ENCODE measurements around the gene RPS6KA1.
A peak's percentile ranks its signal among the peaks of the same experiment; 100 is the strongest.
"Not testable (repeated sequence)": the region's sequence is repeated elsewhere in the genome, so short reads cannot be mapped to it uniquely, and the experiment has no call there.

RPS6KA1 gene

DNA sequence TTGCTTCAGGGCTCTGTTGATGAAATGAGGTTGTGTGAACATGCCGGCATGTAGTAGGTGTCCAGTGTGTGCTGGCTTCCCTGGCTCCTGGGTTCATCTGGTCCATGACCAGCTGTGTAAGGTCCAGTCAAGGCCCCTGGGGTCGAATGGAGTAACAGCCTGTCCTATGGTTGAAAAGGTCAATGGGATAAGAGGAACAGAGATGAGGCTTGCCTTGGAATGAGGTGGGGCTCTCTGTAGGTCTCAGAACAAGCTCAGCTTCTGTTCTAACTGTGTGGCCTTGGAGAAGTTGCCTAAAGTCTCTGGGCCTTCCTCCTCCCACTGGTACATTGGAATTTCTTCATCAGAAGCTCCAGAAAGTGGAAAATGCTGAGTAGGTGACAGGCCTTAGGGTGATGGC lies 26.6 kb downstream of the RPS6KA1 start:
- no peak for DNase-seq

DNA sequence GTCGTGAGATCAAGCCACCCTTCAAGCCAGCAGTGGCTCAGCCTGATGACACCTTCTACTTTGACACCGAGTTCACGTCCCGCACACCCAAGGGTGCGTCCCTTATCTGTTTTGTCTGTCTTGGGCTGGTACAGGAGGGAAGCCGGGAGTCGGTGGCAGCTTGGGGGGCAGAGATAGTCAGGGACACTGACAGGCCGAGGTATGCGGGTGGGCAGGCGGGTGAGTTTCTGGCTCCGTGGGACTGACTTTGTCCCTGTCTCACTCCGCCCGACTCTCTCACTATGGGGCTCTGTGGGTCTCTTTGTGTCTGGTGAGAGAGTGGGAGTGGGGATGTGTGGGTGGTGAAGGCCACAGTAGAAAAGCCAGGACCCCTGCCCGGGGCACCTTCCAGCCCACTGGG lies 27.4 kb downstream of the RPS6KA1 start:
- no peak for DNase-seq

DNA sequence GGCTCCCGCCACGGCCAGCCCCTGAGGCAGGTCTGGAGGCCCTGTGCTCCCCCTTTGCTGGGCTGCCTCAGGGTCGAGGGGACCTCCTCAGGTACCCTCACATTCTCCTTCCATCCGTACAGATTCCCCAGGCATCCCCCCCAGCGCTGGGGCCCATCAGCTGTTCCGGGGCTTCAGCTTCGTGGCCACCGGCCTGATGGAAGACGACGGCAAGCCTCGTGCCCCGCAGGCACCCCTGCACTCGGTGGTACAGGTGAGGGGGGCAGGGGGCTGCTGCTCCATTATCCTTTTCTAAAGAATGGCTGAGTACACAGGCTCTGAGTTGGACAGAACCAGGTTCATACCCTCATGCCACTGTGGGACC lies 29.1 kb downstream of the RPS6KA1 start:
- no peak for DNase-seq

DNA sequence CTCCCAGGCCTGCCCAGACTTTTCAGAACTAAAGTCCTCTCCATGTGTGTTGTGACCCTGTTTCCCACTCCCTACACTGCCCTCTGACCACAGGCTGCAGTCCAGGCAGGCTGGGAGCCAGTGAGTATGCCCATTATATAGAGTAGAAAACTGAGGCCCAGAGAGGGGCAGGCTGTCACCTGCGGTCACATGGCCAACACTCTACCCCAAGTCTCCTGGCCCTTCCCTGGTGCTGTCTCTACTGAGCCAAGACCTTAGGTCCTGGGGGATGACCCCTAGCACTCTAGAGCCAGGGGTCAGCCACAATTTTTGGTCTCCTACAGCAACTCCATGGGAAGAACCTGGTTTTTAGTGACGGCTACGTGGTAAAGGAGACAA lies 30.8 kb downstream of the RPS6KA1 start:
- no peak for DNase-seq

DNA sequence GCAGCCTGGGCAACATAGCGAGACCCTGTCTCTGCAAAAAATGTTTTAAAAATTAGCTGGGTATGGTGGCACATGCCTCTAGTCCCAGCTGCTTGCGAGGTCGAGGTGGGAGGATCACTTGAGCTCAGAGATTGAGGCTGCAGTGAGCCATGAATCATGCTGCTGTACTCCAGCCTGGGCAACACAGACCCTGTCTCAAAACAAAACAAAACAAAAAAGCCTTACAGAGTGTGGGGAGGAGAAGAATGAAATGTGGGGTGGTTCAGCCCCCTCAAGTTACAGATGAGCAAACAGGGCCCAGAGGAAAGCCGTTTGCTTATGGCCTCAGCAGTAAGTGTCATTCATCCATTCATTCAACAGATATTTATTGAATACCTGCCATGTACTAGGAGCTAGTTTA lies 40.7 kb downstream of the RPS6KA1 start:
- DNase-seq = no peak

DNA sequence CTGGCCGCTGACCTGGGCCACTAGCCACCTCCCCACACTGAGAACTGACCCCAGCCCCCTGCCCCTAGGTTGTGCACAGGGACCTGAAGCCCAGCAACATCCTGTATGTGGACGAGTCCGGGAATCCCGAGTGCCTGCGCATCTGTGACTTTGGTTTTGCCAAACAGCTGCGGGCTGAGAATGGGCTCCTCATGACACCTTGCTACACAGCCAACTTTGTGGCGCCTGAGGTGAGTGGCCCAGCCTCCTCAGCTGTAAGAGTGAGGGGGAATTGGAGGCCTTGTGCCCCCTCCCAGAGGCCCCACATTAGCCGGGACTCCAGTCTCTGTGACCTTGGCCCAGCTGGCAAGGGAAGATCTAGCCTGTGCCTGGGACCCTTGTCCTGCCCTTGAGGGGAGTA lies 41.8 kb downstream of the RPS6KA1 start:
- no peak for DNase-seq

DNA sequence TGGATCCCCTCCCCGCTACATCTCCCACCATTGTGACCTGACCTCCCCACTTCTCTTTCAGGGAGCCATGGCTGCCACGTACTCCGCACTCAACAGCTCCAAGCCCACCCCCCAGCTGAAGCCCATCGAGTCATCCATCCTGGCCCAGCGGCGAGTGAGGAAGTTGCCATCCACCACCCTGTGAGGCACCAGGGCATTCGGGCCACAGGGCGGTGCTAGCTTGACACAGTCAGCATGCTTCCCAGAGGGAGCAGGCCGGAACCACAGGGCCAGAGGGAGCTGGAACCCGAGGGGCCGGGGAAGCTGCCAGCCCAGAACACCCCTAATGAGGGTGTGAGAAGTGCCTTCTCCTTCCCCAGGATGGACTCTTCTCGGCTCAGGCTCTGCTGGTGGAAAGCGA lies 44.5 kb downstream of the RPS6KA1 start:
- DNase-seq = no peak

DNA sequence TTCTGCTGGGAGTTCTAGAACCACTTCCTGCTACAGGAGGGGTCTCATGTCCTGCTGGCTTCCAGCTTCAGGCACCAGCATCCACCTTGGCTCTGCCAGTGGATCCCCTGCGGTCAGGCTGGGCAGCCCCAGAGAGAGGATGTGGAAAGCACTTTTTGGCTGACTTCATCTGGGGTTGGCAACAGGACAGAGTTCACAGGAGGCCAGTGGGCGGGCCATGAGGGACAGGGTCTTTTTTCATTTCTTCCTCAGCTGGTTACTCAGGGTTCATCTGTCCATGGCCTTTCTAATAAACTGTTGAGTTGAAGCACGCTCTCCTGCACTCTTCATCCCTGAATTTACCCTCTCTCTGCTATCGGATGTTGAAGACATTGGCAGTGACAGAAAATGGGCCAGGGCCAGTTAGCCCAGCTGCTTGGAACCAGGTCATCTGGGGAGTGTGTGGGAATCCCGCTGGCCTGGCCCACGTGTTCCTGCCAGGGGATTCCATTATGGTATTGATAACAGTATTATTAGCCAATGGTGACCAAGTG lies 45.2 kb downstream of the RPS6KA1 start:
- DNase-seq = no peak

DNA sequence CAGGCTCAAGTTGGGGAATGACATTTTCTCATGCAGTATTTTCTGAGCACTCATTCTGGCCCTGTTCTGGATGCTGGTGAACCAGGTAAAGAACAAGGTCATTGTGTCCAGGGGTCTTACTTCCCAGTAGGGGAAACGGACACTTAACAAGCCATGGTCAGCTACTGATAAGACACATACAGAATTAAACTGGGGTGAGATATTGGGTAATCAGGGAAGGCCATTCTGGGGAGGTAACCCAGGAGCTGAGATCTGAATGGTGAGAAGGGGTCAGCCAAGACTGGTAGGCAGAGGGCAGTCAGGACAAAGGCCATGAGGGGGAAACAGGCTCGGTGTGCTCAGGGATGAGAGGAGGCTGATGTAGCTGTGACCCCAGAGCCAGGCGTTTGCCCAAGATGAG lies 45.8 kb downstream of the RPS6KA1 start:
- DNase-seq = no peak

DNA sequence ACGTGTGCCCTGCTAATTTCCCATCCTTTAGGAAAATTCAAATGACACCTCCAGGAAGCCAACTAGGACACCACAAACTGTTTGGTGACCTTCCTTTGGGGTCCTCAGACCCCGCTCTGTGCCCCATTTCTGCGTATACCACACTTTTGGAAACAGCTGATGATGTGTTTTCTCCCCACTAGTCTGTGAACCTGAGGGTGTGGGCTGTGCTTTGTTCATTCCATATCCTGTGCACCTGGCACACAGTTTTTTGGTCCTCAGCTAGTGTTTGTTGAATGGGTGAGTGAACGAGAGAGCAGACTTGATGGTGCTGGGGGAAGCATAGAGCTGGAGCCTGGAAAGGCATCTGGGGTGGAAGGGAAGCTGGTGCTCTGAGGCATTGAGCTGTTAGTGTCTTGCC lies 48.6 kb downstream of the RPS6KA1 start:
- DNase-seq = no peak

DNA sequence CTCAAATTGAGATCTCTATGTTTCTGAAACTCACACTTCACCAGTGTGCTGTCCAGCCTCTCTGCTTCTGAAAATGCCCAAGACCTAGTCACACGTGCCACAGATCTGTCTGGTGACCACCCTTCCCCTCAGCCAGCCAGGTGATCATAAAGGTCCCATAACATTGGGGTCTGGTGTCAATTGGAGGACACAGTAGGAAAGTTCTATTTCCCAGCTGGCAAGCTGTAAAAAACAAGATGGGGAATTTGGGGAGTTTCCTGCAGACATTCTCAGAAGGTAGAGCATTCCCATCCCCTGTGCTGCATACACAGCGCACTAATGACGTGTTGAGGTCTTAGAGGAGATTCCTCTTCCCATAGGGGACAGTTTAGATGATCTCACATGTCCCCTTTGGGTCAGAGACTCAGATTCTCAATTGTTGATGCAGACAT lies 50.1 kb downstream of the RPS6KA1 start:
- DNase-seq = peak in 1 of 2 experiments; percentile 42

DNA sequence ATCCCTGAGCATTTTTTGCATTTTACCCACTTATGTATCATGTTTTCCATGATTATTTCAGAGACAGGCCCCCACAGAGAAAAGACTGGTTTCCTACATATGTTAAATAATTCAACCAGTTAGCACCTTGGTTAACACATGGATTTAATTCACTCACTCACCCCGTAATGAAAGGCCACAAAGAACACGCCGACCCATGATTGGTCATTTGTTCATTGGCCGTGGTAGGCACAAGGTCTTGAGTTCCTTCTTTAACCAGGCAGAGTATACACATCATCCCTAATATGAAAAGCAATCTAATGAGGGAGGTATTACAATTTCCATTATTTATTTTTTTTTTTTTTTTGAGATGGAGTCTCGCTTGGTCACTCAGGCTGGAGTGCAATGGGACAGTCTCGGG lies 50.6 kb downstream of the RPS6KA1 start:
- peak; percentile 53 to 55 for DNase-seq

DNA sequence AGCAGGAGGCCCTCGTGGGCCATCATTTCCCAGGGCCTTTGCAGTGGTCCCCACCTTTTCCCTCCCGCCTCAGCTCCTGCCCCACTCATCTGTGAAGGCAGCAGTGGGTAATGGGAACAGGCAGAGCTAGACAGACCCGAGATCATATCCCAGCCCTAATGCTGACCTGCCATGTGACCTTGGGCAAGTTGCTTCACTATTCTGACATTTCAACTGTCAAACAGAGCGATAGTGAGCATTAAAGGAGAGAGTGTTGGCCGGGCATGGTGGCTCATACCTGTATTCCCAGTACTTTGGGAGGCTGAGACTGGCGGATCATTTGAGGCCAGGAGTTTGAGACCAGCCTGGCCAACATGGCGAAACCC lies 51.7 kb downstream of the RPS6KA1 start:
- DNase-seq = no peak

DNA sequence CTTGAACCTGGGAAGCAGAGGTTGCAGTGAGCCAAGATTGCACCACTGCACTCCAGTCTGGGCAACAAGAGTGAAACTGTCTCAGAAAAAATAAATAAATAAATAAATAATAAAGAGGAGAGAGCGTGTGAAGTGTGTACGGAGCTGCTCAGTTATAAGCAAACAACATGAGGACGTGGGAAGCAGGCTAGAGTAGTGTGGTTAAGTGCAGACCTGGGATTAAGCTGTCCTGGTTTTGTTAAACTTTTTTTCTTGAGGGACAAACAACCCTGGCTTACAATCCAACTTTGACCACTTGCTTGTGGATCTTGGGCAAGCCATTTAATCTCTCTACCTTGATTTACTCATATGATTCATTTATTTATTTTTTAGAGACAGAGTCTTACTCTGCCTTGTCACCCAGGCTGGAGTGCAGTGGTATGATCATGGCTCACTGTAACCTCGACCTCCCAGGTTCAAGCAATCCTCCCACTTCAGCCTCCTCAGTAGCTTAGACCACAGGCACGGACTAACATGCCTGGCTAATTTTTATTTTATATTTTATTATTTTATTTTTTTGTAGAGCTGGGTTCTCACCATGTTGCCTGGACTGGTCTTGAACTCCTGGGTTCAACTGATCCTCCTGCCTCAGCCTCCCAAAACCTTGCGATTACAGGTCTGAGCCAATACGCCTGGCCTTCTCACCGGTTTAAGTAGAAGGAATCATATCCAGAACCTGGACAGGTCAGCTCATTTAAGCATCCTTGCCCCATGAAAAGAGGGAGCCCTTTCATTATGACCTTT lies 52.7 kb downstream of the RPS6KA1 start:
- DNase-seq = peak in 1 of 2 experiments; percentile 55

DNA sequence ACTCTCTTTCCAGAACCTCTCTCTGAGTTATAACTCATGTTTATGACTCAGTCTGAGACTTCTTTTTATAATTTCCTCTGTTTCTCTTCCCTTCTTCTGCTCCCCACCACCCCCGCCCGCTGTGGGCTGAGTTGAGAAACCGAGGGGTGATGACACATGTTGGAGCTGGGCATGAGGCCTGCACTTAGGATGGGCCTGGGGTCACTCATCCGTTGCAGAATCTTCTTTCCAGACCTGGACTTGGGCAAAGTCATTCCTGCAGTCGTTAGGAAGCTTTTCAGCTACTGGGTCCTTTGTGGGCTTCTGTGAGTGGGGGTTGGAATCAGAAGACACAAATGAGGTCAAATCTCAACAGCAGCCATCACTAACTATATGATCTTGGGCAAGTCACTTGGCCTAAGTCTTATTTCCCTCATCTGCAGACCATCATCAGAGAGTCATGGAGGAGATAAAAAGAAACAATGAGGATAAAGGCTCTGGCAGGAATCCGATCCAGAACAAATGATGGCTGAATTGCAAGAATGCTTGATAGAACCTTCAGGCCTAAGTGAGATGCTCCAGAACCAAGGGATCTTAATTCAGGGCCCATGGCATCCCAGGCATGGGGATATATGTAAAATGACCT lies 53.4 kb downstream of the RPS6KA1 start:
- DNase-seq = peak; percentile 91 to 95

DNA sequence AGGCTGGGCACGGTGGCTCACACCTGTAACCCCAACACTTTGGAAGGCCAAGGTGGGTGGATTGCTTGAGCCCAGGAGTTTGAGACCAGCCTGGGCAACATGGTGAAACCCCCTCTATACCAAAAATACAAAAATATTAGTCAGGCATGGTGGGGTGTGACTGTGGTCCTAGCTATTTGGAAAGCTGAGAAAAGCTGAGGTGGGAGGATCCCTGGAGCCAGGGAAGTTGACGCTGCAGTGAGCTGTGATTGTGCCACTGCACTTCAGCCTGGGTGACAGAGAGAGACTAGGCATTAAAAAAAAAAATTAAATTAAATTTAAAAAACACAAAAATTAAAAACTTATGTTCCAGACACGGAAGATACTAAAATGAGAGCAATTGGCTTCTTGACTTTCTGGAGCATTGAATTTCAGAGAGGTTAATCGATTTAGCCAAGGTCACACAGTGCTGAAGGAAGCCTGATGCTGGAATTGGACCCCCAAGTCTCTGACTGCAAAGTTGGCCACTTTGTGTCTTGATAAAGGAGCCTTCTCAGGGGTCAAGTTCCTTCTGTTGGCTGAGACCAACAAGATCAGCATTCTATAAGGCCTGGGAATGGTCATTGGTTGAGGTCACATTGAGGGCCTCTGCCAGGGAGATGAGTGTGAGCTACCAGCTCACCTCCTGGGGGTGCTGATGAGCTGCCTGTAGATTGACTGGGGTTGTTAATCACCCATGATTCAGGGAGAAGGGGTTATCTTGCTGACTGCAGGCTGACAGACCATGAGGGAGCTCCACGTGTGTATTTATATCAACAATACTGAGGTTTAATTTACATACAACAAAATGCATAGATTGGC lies 54.3 kb downstream of the RPS6KA1 start:
- peak; percentile 77 to 80 for DNase-seq

DNA sequence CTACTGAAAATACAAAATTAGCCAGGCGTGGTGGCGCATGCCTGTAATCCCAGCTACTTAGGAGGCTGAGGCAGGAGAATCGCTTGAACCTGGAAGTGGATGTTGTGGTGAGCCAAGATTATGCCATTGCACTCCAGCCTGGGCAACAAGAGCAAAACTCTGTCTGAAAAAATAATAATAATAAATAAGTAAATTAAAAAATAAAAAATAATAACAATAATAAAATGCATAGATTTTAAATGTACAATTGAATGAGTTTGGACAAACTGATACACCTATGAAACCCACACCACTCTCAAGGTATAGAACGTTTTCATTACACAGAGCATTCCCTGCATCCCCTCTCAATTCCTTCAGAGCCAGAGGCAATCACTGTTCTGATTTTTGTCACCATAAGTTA lies 55.0 kb downstream of the RPS6KA1 start:
- not testable (repeated sequence) for DNase-seq

DNA sequence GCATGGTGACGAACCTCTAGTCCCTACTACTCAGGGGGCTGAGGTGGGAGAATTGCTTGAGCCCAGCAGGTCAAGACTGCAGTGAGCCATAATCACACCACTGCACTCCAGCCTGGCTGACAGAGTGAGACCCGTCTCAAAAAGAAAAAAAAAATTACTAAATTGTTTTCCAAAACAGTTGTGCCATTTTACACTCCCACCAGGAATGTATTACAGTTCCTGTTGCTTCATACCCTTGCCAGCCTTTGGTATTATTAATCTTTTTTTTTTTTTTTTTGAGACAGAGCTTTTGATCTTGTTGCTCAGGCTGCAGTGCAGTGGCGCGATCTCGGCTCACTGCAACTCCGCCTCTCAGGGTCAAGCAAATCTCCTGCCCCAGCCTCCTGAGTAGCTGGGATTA lies 55.9 kb downstream of the RPS6KA1 start:
- DNase-seq = no peak

DNA sequence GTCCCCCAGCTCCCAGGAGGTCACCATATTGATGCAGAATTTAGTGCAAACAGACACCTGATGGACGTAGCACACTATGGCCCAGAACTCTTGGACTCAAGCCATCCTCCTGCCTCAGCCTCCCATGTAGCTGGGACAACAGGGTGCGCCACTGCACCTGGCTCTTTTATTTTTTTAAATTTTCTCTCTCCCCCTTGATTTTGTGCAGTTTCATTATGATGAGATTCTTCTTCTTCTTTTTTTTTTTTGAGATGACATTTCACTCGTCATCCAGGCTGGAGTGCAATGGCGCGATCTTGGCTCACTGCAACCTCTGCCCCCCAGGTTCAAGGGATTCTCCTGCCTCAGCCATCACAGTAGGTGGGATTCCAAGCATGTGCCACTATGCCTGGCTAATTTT lies 63.8 kb downstream of the RPS6KA1 start:
- no peak for DNase-seq

DNA sequence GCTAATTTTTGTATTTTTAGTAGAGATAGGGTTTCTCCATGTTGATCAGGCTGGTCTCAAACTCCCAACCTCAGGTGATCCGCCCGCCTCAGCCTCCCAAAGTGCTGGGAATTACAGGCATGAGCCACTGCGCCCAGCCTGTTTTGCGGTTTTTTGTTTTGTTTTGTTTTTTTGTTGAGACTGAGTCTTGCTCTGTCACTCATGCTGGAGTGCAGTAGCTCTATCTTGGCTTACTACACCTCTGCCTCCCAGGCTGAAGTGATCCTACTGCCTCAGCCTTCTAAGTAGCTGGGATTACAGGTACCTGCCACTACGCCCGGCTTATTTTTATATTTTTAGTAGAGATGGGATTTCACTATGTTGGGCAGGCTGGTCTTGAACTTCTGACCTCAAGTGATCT lies 65.0 kb downstream of the RPS6KA1 start:
- DNase-seq = not testable (repeated sequence)

DNA sequence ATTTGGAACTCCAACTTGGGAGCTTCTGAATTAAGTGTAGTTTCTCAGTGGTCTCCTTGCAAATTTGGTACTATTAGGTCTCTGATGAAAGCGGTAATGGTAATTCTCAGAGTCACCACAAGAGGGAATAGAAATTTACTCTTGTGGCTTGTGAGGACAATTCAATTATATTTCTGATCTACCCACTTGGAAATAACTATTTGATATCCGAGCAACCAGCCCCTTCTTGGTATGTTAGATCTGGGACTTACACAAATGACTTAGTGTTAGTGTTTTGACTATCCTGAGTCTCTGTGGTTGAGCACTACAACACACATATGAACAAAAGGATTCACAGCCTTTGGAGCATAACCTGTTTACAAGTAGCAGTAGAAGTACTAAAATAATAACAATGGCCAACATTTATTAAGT lies 68.1 kb downstream of the RPS6KA1 start:
- DNase-seq = no peak

DNA sequence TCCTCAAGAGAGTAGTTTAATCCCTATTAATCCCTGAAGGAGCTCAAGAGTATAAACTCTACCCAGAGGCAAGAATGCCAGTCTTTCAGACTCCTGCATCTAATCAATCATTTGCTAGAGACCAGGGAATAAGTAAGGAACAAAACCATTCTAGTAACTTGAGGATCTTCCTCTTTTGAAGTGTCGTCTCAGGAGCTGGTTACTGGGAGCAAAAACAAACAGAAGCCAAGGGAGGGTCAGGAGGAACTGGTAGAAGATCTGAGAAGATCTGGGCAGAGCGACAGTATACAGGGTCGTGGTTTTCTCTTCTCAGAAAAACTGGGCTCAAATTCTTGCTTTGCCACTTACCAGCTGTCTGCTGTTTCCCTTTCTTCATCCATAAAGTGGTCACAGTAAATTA lies 69.3 kb downstream of the RPS6KA1 start:
- no peak for DNase-seq

DNA sequence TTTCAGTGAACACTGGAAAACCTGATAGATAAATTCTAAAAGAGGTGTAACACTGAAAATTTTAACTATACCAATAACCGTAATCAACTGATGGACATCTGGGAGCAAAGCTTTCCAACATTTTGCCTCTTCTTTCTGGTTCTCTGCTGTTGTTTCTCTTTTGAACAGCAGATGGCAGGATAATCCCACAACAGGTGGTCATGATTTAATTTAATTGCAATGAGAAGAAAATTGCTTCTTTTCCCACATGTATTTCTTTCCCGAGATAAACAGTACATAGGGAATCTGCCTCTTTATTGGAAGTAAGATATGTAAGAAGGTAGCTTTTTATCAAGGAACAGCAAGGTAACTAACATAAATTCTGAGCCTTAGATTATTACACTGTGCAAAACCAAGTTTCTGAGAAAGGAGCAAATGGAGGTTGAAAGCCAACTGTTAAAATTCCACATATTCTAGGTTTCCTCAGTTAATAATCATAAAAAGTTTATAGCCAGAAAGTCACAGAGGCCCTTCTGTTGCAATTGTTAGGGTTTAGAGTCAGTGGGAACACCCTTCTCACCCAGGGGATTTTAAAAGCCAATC lies 72.9 kb downstream of the RPS6KA1 start:
- DNase-seq = no peak

Data from activated T-cell treated with anti-CD3 and anti-CD28 coated beads, Interleukin-2, amount 50 U/mL, for 48 hours (primary cell).